ENCODE results near the gene OR11H7.
"Not testable (repeated sequence)": the region's sequence is repeated elsewhere in the genome, so short reads cannot be mapped to it uniquely, and the experiment has no call there.

Gene OR11H7

DNA sequence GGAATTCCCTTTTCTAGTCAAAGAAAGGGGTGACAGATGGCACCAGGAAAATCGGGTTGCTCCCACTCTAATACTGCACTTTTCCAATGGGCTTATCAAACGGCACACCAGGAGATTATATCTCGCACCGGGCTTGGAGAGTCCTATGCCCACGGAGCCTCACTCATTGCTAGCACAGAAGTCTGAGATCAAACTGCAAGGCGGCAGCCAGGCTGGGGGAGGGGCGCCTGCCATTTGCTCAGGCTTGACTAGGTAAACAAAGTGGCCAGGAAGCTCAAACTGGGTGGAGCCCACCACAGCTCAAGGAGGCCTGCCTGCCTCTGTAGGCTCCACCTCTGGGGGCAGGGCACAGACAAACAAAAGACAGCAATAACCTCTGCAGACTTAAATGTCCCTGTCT is 51.5 kb downstream of the OR11H7 start:
- DNase-seq: not testable (repeated sequence)
